Mesenchymal stem cell (in vitro differentiated cells and primary cell): Measurements from ENCODE around the gene IGFL3.

ENCODE experiments used
- DNase-seq: peaks from one replicate; pipeline ENCODE4 v3.0.0-alpha.2; 2013
- H2AFZ ChIP-seq: one replicate; pipeline ENCODE4 v1.6.1; 2013; ENCODE audit warnings: low read depth, mild to moderate bottlenecking, control low read depth, inconsistent platforms, low read length, moderate library complexity
- H2AK5ac ChIP-seq: 2 replicates; pipeline ENCODE4 v1.6.1; 2013; ENCODE audit warnings: low read length, moderate library complexity, mild to moderate bottlenecking, inconsistent platforms; ENCODE audit not compliant: severe bottlenecking
- H2BK120ac ChIP-seq: one replicate; pipeline ENCODE4 v1.6.1; 2013; ENCODE audit warnings: low read depth, mild to moderate bottlenecking, inconsistent platforms, low read length, moderate library complexity
- H2BK12ac ChIP-seq, 2 experiments: one replicate each; pipeline ENCODE4 v1.6.1; 2013; ENCODE audit warnings: inconsistent platforms in 2 of 2, low read length in 2 of 2, mild to moderate bottlenecking in 2 of 2, moderate library complexity in 2 of 2, control low read depth in 1 of 2
- H2BK15ac ChIP-seq: one replicate; pipeline ENCODE4 v1.6.1; 2013; ENCODE audit warnings: mild to moderate bottlenecking, low read depth, inconsistent platforms; ENCODE audit not compliant: poor library complexity, severe bottlenecking
- H2BK5ac ChIP-seq: 2 replicates; pipeline ENCODE4 v1.6.1; 2013; ENCODE audit warnings: low read depth, mild to moderate bottlenecking, low read length, control low read depth, inconsistent platforms; ENCODE audit not compliant: poor library complexity, severe bottlenecking
- H3K14ac ChIP-seq, 2 experiments: one replicate each; pipeline ENCODE4 v1.6.1; 2013; ENCODE audit warnings: inconsistent platforms in 2 of 2, low read length in 2 of 2, control low read depth in 1 of 2, mild to moderate bottlenecking in 1 of 2, moderate library complexity in 1 of 2
- H3K18ac ChIP-seq, 2 experiments: one replicate each; pipeline ENCODE4 v1.6.1; 2013; ENCODE audit warnings: inconsistent platforms in 2 of 2, low read length in 2 of 2, control low read depth in 1 of 2, low read depth in 1 of 2, mild to moderate bottlenecking in 1 of 2
- H3K23ac ChIP-seq, 2 experiments: one replicate each; pipeline ENCODE4 v1.6.1; 2013; ENCODE audit warnings: inconsistent platforms in 2 of 2, low read length in 2 of 2, mild to moderate bottlenecking in 2 of 2, moderate library complexity in 2 of 2, control low read depth in 1 of 2
- H3K27ac ChIP-seq: 2 replicates; pipeline ENCODE4 v1.5.1; 2013; ENCODE audit warnings: mild to moderate bottlenecking, moderate library complexity, low read length, control low read depth, inconsistent platforms; ENCODE audit not compliant: poor library complexity, severe bottlenecking
- H3K27me3 ChIP-seq, 2 experiments: 2 replicates each; pipeline versions ENCODE4 v1.6.1 to v1.7.0; 2013; ENCODE audit warnings: low read length in 2 of 2, mild to moderate bottlenecking in 2 of 2, moderate library complexity in 2 of 2, control low read depth in 1 of 2, inconsistent platforms in 1 of 2; ENCODE audit not compliant: control insufficient read depth in 1 of 2, insufficient read depth in 1 of 2
- H3K36me3 ChIP-seq, 2 experiments: 2 replicates each; pipeline versions ENCODE4 v1.6.1 to v1.7.0; 2013; ENCODE audit warnings: low read length in 2 of 2, control low read depth in 1 of 2, inconsistent platforms in 1 of 2, low read depth in 1 of 2, mild to moderate bottlenecking in 1 of 2; ENCODE audit not compliant: insufficient read depth in 2 of 2, control insufficient read depth in 1 of 2
- H3K4ac ChIP-seq, 2 experiments: one replicate each; pipeline ENCODE4 v1.6.1; 2013; ENCODE audit warnings: inconsistent platforms in 2 of 2, low read length in 2 of 2, mild to moderate bottlenecking in 2 of 2, moderate library complexity in 2 of 2, control low read depth in 1 of 2, low read depth in 1 of 2
- H3K4me1 ChIP-seq: 2 replicates; pipeline ENCODE4 v1.6.1; 2013; ENCODE audit warnings: low read depth, low read length, control low read depth; ENCODE audit not compliant: control insufficient read depth, insufficient read depth
- H3K4me2 ChIP-seq: 2 replicates; pipeline ENCODE4 v1.6.1; 2013; ENCODE audit warnings: low read length, mild to moderate bottlenecking, inconsistent platforms; ENCODE audit not compliant: poor library complexity, severe bottlenecking
- H3K4me3 ChIP-seq, 2 experiments: 2 replicates each; pipeline versions ENCODE4 v1.5.1 to v1.7.0; 2013; ENCODE audit warnings: low read length in 2 of 2, mild to moderate bottlenecking in 2 of 2, control low read depth in 1 of 2, low read depth in 1 of 2; ENCODE audit not compliant: insufficient read depth in 1 of 2
- H3K79me1 ChIP-seq: replicated peaks from 2 replicates; pipeline ENCODE4 v1.6.1; 2013; ENCODE audit warnings: mild to moderate bottlenecking, control low read depth, low read length, inconsistent platforms; ENCODE audit not compliant: poor library complexity, severe bottlenecking
- H3K9ac ChIP-seq: 2 replicates; pipeline ENCODE4 v1.7.0; 2013; ENCODE audit warnings: mild to moderate bottlenecking, low read length, moderate library complexity
- H3K9me3 ChIP-seq: 2 replicates; pipeline ENCODE4 v1.7.0; 2013; ENCODE audit warnings: mild to moderate bottlenecking, low read length; ENCODE audit not compliant: control insufficient read depth
- H4K8ac ChIP-seq: one replicate; pipeline ENCODE4 v1.6.1; 2013; ENCODE audit warnings: inconsistent platforms, mild to moderate bottlenecking, low read length, moderate library complexity
- H4K91ac ChIP-seq: one replicate; pipeline ENCODE4 v1.6.1; 2013; ENCODE audit warnings: mild to moderate bottlenecking, low read length, inconsistent platforms
- WGBS: methylation state at CpG from one replicate; pipeline ENCODE4 v1.1.7; 2013; ENCODE audit warnings: mixed read lengths; 5-methylcytosine and 5-hydroxymethylcytosine counted together

Gene IGFL3

DNA sequence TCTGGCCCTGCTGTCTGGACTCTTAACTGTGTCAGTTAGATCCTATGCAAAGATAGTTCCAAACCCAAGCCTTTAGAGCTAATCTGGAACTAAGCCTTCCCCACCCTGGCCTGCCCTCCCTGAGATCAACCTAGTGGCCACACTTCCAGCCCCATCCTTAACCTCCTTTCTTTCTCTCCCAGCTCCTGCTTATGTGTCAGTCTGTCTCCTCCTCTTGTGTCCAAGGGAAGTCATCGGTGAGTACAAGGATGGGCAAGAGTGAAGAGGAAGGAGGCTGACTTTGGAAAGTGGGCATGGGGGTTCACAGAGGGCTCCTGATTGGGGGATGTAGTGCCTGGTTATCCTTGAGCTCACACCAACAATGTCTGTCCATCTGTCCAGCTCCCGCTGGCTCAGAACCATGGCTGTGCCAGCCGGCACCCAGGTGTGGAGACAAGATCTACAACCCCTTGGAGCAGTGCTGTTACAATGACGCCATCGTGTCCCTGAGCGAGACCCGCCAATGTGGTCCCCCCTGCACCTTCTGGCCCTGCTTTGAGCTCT, 35.8 kb upstream of the IGFL3 start:
- no peak overlapping the region for H2BK5ac ChIP-seq
- H3K27ac ChIP-seq: no peak overlapping the region
- no peak overlapping the region for H4K91ac ChIP-seq
- no peak overlapping the region for H2AFZ ChIP-seq
- H3K4me3 ChIP-seq: no peak overlapping the region
- no peak for DNase-seq
- H2AK5ac ChIP-seq: no peak overlapping the region
- no peak overlapping the region for H3K18ac ChIP-seq
- H2BK120ac ChIP-seq: no peak overlapping the region
- WGBS: 96% methylated on average over 7 of the region's 7 CpGs
- no peak overlapping the region for H3K14ac ChIP-seq
- H3K9me3 ChIP-seq: peaks cover 34% of the 10 kb centered on the region
- H3K9ac ChIP-seq: no peak overlapping the region
- no peaks in the 10 kb centered on the region for H3K79me1 ChIP-seq
- H3K23ac ChIP-seq: no peak overlapping the region
- H2BK15ac ChIP-seq: no peak overlapping the region
- H3K4me1 ChIP-seq: no peaks in the 10 kb centered on the region
- no peak overlapping the region for H3K4me2 ChIP-seq
- no peak overlapping the region for H3K4ac ChIP-seq
- H3K36me3 ChIP-seq: no peaks in the 10 kb centered on the region
- no peak overlapping the region for H2BK12ac ChIP-seq
- H3K27me3 ChIP-seq: peaks cover 33 to 60% of the 10 kb centered on the region in 2 experiments
- H4K8ac ChIP-seq: no peak overlapping the region

DNA sequence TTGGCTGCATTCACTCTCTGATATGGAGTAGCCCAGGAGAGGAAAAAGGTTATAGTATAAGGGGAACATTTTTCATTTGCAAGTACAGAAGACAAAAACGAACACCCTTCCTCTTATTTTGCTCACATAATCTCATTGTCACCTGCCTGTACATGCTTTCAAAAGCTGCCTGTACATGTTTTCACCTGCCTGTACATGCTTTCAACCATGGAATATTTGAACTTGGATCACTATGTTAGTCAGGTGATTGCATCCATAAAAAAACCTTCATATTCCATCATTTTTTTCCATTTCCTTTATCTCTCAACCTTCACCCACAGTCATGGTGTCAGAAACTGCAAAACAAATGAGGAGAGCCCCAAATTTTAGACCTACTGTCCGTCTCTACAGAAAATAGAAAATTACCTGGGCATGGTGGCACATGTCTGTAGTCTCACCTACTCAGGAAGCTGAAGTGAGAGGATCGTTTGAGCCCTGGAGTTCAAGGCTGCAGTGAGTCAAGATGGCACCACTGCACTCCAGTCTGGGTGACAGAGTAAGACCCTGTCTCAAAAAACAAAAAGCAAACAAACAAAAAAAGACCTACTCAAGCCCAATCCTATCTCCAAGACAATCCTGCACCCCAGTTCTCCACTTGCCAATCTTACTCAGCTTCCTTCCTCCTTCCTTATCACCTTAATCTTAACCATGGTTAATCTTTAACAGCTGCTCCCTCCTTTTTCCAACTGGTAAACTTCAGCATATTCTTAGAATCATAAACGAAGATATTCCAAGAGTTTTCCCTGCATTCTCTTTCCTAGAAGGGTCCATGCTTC, 35.1 kb upstream of the IGFL3 start:
- 61% methylated on average over 4 of the region's 4 CpGs for WGBS
- H3K9ac ChIP-seq: no peak overlapping the region
- H4K8ac ChIP-seq: no peak overlapping the region
- no peak overlapping the region for H3K4me3 ChIP-seq
- H3K27me3 ChIP-seq: peaks cover 30 to 62% of the 10 kb centered on the region in 2 experiments
- H3K4ac ChIP-seq: no peak overlapping the region
- H2AFZ ChIP-seq: no peak overlapping the region
- DNase-seq: no peak
- no peaks in the 10 kb centered on the region for H3K36me3 ChIP-seq
- H3K14ac ChIP-seq: no peak overlapping the region
- H2BK12ac ChIP-seq: no peak overlapping the region
- H3K4me1 ChIP-seq: no peaks in the 10 kb centered on the region
- H2BK120ac ChIP-seq: no peak overlapping the region
- H3K4me2 ChIP-seq: no peak overlapping the region
- no peak overlapping the region for H2AK5ac ChIP-seq
- H4K91ac ChIP-seq: no peak overlapping the region
- no peak overlapping the region for H2BK5ac ChIP-seq
- no peak overlapping the region for H3K18ac ChIP-seq
- peaks cover 34% of the 10 kb centered on the region for H3K9me3 ChIP-seq
- no peaks in the 10 kb centered on the region for H3K79me1 ChIP-seq
- H3K27ac ChIP-seq: no peak overlapping the region
- no peak overlapping the region for H2BK15ac ChIP-seq
- no peak overlapping the region for H3K23ac ChIP-seq

DNA sequence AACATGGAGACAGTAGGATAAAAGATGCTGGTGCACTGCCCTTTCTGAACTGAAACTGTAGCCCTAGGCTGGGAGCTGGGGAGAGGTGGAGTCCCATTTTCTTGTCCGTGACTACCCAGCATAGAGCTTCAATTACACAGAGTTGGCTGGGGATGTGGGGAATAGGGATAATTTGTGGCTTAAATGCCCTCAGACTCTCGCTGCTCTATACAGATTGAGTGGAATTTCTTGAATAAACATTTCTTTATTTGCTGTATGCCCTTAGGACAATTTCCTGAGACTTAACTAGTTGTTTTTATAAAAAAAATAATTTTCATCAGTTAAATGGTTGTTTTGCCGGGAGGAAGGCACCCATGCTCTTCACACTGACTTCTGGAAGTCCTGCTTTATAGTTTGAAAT, 30.7 kb upstream of the IGFL3 start:
- 82% methylated on average over 2 of the region's 3 CpGs for WGBS

DNA sequence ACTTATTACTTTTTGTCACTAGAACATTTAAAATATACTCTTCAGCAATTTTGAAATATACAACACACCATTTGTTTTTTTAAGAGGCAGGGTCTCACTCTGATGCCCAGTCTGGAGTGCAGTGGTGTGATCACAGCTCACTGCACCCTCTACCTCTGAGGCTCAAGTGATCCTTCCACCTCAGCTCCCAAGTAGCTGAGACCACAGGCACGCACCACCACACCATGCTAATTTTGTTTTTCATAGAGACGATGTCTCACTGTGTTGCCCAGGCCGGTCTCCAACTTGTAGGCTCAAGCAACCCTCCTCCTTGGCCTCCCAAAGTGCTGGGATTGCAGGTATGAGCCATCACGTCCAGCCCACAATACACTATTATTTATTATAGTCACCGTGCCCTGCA, 26.1 kb upstream of the IGFL3 start:
- H4K91ac ChIP-seq: no peak overlapping the region
- no peak overlapping the region for H3K27ac ChIP-seq
- no peak overlapping the region for H3K4ac ChIP-seq
- no peak overlapping the region for H3K4me3 ChIP-seq
- no peaks in the 10 kb centered on the region for H3K36me3 ChIP-seq
- no peak overlapping the region for H2BK15ac ChIP-seq
- H2BK120ac ChIP-seq: no peak overlapping the region
- H2BK5ac ChIP-seq: no peak overlapping the region
- DNase-seq: no peak
- no peak overlapping the region for H3K4me2 ChIP-seq
- no peak overlapping the region for H3K18ac ChIP-seq
- H4K8ac ChIP-seq: no peak overlapping the region
- H2BK12ac ChIP-seq: no peak overlapping the region
- WGBS: 84% methylated on average over 5 of the region's 5 CpGs
- no peaks in the 10 kb centered on the region for H3K79me1 ChIP-seq
- no peak overlapping the region for H2AK5ac ChIP-seq
- H3K14ac ChIP-seq: peak overlapping the region in 1 of 2 experiments; percentile 66
- H3K9ac ChIP-seq: no peak overlapping the region
- no peaks in the 10 kb centered on the region for H3K9me3 ChIP-seq
- no peak overlapping the region for H2AFZ ChIP-seq
- H3K23ac ChIP-seq: no peak overlapping the region
- H3K4me1 ChIP-seq: no peaks in the 10 kb centered on the region
- peaks cover 28 to 78% of the 10 kb centered on the region in 2 experiments for H3K27me3 ChIP-seq

More for the DNA sequence above, 30.7 kb upstream of the IGFL3 start:
- no peak overlapping the region for H3K23ac ChIP-seq
- no peaks in the 10 kb centered on the region for H3K79me1 ChIP-seq
- H3K4ac ChIP-seq: no peak overlapping the region
- no peak overlapping the region for H2BK5ac ChIP-seq
- H3K9me3 ChIP-seq: peaks cover 7% of the 10 kb centered on the region
- H4K8ac ChIP-seq: no peak overlapping the region
- no peak overlapping the region for H3K4me2 ChIP-seq
- H2AFZ ChIP-seq: no peak overlapping the region
- no peak for DNase-seq
- H3K36me3 ChIP-seq: no peaks in the 10 kb centered on the region
- no peak overlapping the region for H2BK120ac ChIP-seq
- no peak overlapping the region for H4K91ac ChIP-seq
- no peak overlapping the region for H3K27ac ChIP-seq
- no peak overlapping the region for H3K18ac ChIP-seq
- no peak overlapping the region for H2BK15ac ChIP-seq
- no peak overlapping the region for H3K14ac ChIP-seq
- H2BK12ac ChIP-seq: no peak overlapping the region
- no peak overlapping the region for H3K4me3 ChIP-seq
- H3K9ac ChIP-seq: no peak overlapping the region
- no peaks in the 10 kb centered on the region for H3K4me1 ChIP-seq
- peaks cover 19 to 71% of the 10 kb centered on the region in 2 experiments for H3K27me3 ChIP-seq
- H2AK5ac ChIP-seq: no peak overlapping the region
